Retinal pigment epithelial cell (primary cell): ENCODE measurements around the gene RAB8B.

Experiments used
- DNase-seq: peaks from one replicate; pipeline ENCODE4 v3.0.0-alpha.2; 2010; ENCODE audit warnings: low read depth
- H3K4me3 ChIP-seq: 2 replicates; pipeline ENCODE4 v1.5.1; 2011; ENCODE audit warnings: mild to moderate bottlenecking, low read length, control low read depth, moderate library complexity
- TF ChIP-seq, protein P1 (sequence below): conservative IDR thresholded peaks from 2 replicates; pipeline ENCODE4 v1.5.1; 2011; ENCODE audit warnings: low read depth, low read length, control low read depth, inconsistent platforms

RAB8B gene

DNA sequence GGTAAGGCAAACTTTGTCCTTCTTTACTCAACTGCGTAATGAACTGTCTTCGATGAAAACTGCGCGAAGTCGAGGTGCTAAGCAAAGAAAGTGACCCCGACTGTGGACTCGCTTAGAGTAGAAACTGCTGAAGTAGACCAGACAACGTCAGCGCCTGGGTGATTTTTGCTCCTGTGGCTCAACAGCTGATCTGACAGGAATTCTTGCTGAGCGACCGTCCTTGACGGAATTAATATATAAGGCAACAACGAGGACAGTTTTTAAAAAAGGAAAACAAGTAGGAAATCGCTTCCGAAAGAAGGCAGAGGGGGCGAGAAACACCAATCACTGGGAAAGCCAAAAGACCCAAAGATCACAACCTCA is 32.7 kb upstream of the RAB8B start:
- no peak for DNase-seq
- H3K4me3 ChIP-seq, result peak overlapping the region; percentile 98
- TF ChIP-seq, protein P1, sequence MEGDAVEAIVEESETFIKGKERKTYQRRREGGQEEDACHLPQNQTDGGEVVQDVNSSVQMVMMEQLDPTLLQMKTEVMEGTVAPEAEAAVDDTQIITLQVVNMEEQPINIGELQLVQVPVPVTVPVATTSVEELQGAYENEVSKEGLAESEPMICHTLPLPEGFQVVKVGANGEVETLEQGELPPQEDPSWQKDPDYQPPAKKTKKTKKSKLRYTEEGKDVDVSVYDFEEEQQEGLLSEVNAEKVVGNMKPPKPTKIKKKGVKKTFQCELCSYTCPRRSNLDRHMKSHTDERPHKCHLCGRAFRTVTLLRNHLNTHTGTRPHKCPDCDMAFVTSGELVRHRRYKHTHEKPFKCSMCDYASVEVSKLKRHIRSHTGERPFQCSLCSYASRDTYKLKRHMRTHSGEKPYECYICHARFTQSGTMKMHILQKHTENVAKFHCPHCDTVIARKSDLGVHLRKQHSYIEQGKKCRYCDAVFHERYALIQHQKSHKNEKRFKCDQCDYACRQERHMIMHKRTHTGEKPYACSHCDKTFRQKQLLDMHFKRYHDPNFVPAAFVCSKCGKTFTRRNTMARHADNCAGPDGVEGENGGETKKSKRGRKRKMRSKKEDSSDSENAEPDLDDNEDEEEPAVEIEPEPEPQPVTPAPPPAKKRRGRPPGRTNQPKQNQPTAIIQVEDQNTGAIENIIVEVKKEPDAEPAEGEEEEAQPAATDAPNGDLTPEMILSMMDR, result no peak

DNA sequence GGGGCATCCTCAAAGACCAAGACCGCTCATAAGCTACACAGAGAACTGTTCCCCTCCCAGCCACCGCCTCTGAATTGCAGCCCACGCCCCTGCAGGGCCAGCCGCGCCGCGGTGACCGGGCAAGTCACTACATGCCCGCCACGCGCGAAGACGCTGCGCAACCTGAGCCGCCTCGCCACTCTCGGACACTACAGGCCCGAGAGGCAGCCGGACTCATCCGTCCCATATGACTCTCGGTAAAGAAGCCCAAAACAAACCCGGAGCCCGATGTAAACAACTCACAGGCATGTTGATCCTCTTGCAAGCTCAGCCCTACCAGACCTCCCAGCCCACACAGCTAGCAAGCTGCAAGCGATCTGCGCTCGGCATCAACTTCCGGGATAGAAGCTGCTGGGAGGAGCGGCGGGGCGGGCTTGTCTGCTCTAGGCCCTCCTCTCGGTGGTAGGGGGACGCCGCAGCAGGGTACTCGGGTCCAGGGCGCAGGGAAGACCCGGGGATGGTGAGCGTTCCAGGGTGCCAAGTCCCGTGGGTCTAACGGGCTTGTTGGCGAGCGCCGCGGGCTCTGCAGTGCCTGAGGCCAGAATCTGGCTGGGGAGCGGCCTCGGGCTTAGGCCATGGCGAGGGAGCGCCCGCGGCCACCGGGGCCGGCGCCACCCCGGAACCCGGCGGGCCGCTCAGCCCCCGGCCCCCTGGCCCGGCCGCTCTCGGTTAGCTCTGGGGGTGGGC is 32.1 kb upstream of the RAB8B start, which contains the start of gene RPS27L:
Gene RPS27L, minus strand, starts transcription at position 360 of the 726 bp plus-strand sequence. Its CDS starts 72 bp downstream, at position 288.
- H3K4me3 ChIP-seq, result peak within 1 kb of the TSS; percentile 98
- DNase-seq, result peak; percentile 84
- TF ChIP-seq, protein P1, result no peak

DNA sequence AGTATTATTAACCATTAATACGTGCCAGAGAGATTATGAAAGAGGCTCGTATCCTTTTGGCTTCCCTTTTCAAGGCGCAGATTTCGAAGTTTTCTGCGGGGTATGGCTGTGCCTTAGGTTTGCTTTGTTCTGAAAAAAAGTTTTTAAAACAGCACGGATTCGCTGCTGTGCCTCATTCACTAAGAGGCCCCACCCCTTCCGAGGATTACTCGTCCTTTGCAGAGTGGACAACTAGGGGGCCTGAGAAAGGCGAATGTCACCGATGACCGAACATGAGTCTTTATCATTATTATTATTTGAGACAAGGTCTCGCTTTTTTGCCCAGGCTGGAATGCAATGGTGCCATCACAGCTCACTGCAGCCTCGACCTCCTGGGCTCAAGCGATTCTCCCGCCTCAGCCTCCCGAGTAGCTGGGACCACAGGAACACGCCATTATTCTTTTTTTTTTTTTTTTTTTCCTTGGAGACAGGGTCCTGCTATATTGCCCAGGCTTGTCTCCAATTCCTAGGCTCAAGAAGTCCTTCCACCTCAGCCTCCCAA is 31.4 kb upstream of the RAB8B start:
- H3K4me3 ChIP-seq, result peak overlapping the region; percentile 98
- TF ChIP-seq, protein P1, result peak; percentile 24
- no peak for DNase-seq

DNA sequence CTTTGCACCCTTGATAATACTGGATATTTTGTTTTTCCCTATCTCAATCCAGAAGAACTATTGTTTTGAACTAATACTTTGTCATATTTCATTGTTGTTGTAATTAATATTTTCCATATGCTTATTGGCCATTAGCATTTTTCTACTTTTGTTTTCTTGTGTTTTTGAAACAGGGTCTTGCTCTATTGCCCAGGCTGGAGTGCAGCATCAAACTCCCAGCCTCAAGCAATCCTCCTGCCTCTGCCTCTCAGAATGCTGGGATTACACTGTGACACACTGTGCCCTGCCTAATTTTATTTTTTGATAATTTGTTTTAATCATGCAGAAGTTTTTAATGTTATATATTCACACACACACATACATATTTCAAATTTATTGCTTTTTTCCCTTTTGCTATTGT is 28.8 kb upstream of the RAB8B start:
- no peak for DNase-seq
- no peak overlapping the region for H3K4me3 ChIP-seq
- TF ChIP-seq, protein P1, result no peak

DNA sequence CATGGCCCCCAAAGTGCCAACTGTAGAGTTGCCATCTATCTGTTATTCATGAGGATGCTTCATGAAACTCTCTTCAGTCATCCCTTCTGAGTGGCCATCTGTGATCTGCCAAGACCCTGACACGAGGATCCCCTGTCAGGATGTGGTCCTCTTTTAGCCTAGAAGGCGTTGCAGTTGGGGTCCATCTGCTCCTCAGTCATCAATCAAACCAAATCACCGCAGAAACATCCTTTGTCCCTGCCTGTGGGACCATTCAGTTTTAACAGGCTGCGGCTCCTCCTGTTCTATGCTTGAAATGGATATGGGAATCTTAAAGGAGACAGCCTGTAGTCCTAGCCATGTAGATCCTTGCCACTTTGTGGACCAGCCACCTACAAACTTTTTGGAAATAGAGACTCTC is 26.2 kb upstream of the RAB8B start:
- TF ChIP-seq, protein P1, result no peak
- no peak overlapping the region for H3K4me3 ChIP-seq
- DNase-seq, result no peak

DNA sequence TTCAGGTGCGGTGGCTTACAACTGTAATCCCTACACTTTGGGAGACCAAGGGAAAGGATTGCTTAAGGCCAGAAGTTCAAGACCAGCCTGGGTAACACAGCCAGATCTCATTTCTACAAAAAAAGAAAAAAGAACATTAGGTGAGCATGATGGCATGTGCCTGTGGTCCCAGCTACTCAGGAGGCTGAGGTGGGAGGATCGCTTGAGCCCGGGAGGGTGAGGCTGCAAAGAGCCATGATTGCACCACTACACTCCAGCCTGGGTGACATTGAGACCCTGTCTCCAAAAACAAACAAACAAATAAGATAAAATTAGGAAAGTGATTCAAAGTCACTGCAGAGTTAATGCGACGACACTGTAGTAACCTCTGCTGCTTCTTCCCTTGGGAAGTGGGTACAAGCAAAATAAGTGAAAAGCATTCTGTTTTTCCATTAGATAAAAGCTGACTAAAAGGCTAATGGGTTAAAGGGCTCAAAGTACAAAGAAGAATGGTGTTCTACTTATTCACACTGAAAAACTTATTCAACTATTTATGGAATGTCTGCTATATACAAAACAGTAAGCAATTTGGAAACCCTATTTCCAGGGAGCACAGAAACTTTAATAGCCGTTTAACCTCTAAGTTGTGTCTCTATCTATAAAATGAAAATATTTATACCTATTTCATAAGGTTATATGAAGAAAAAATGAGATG is 24.1 kb upstream of the RAB8B start:
- TF ChIP-seq, protein P1, result no peak
- no peak overlapping the region for H3K4me3 ChIP-seq
- no peak for DNase-seq
